Adrenal gland (tissue), 12 donors: ENCODE measurements around the gene DCDC2. TPM values are rescaled to one million over a fixed set of nuclear protein-coding genes. Genes with fewer than 3 reads are reported as not detected.

Experiments used
- DNase-seq, 7 donors: peaks; one replicate each; pipeline ENCODE4 v3.0.0-alpha.2; 2019 to 2020
- H3K27ac ChIP-seq, 5 donors: fragments of 200-600 bp; sonication (generic) in 4 of 5; 1 replicate in 3 of 5; 2 replicates in 2 of 5; pipeline versions ENCODE4 v1.5.1 to v1.8.0; 2016 to 2020; ENCODE audit warnings: mild to moderate bottlenecking in 1 of 5
- H3K27me3 ChIP-seq: fragments of 200-600 bp; 2 replicates; pipeline ENCODE4 v1.8.0; 2021
- H3K36me3 ChIP-seq, 2 donors: fragments of 200-600 bp; replicated peaks in 1 of 2; 1 replicate in 1 of 2; 2 replicates in 1 of 2; pipeline versions ENCODE4 v1.5.1 to v1.8.0; 2018 to 2022
- H3K4me1 ChIP-seq, 2 donors: fragments of 200-600 bp; replicated peaks in 1 of 2; 1 replicate in 1 of 2; 2 replicates in 1 of 2; pipeline versions ENCODE4 v1.5.1 to v1.8.0; 2018 to 2021
- H3K4me3 ChIP-seq, 4 donors: fragments of 200-600 bp; sonication (generic) in 3 of 4; one replicate each; pipeline ENCODE4 v1.5.1; 2016 to 2018
- H3K9me3 ChIP-seq, 3 donors: fragments of 200-600 bp; sonication (generic) in 1 of 3; replicated peaks in 1 of 3; 1 replicate in 2 of 3; 2 replicates in 1 of 3; pipeline versions ENCODE4 v1.5.1 to v1.8.0; 2016 to 2021
- POLR2A ChIP-seq, 2 donors: fragments of 450-650 bp; IDR thresholded peaks; one replicate each; pipeline ENCODE4 v1.6.1; 2017; ENCODE audit warnings: antibody characterized with exemption in 2 of 2, mild to moderate bottlenecking in 2 of 2, moderate library complexity in 1 of 2
- WGBS, 4 donors: extraction: QIAGEN DNeasy Blood & Tissue Kit in 2 of 4; methylation state at CpG; one replicate each; pipeline versions ENCODE4 v1.1.5 to v1.1.7; 2013 to 2017; 5-methylcytosine and 5-hydroxymethylcytosine counted together
- intact Hi-C, 2 donors: fragments of 100-400 bp; cut with DNase I; formaldehyde crosslinking; loops; one replicate each; pipeline versions ENCODE4 v1.14.1 to v1.15.0; 2022 to 2023
- polyA plus RNA-seq, 3 donors: library from polyadenylated mRNA; stranded (reverse); fragments of 200-250 nt in 2 of 3; fragments of 350-450 nt in 1 of 3; fragmentation: Illumina TruSeq in 1 of 3; extraction: RNeasy Lipid Tissue Mini Kit (QIAGEN cat#74804) in 1 of 3; gene quantifications; one replicate each; pipeline ENCODE4 v1.2.3, GENCODE V29; 2013 to 2014
- total RNA-seq, 9 donors: library from RNA; depleted of rRNA in 4 of 9; stranded (reverse); fragments of >200 nt in 4 of 9; fragments of 120-200 nt in 1 of 9; fragmentation: NEBNext Ultra II Directional in 1 of 9; extraction: Animal tissue kit (Norgen Biotek cat#: 25700) in 1 of 9; gene quantifications; one replicate each; pipeline versions ENCODE4 v1.1.0 to v1.2.4, GENCODE V29; 2013 to 2023
- TF ChIP-seq, protein P1 (sequence below), 6 experiments: fragments of 450-650 bp in 4 of 6; fragments of 200-600 bp in 2 of 6; sonication (generic) in 1 of 6; IDR thresholded peaks; 1 replicate in 5 of 6; 2 replicates in 1 of 6; pipeline versions ENCODE4 v1.5.1 to v1.8.0; 2016 to 2021; ENCODE audit warnings: antibody characterized with exemption in 6 of 6, mild to moderate bottlenecking in 2 of 6, moderate library complexity in 1 of 6
- donor health status: healthy with polysubstance abuse.
- donor health status: Bipolar disorder and iron deficiency.
- donor health status: DM: yes; HTN: yes; CAD: no.
- donor health status: DM: no; HTN: no; CAD: no.
- donor health status: DM: no; HTN: no; CAD: no.
- donor health status: DM: yes; HTN: yes; CAD: no.

The DCDC2 gene
- total and polyA plus RNA-seq, 12 donors = 0.06 to 3.6 (median 1.0) TPM

DNA sequence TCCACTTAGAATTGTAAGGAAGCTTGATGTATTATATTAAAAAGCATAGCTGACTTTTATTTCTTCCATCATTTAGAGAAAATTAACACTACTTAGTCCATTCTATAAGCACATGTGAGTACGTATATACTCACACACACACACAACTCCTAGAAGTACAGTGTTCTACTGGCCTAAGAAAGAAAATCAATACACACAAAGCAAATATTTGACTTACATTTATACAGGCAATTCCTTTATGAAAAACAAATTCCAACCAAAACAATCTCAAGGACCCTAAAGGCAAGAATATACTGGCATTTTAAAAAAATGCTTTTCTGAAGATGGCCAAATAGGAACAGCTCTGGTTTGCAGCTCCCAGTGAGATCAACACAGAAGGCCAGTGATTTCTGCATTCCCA is 160.0 kb downstream of the DCDC2 start:
- no peak for TF ChIP-seq POLR2A (IDR thresholded peaks at IDR 0.05)
- TF ChIP-seq, protein P1, sequence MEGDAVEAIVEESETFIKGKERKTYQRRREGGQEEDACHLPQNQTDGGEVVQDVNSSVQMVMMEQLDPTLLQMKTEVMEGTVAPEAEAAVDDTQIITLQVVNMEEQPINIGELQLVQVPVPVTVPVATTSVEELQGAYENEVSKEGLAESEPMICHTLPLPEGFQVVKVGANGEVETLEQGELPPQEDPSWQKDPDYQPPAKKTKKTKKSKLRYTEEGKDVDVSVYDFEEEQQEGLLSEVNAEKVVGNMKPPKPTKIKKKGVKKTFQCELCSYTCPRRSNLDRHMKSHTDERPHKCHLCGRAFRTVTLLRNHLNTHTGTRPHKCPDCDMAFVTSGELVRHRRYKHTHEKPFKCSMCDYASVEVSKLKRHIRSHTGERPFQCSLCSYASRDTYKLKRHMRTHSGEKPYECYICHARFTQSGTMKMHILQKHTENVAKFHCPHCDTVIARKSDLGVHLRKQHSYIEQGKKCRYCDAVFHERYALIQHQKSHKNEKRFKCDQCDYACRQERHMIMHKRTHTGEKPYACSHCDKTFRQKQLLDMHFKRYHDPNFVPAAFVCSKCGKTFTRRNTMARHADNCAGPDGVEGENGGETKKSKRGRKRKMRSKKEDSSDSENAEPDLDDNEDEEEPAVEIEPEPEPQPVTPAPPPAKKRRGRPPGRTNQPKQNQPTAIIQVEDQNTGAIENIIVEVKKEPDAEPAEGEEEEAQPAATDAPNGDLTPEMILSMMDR (IDR thresholded peaks at IDR 0.05) = no peak
- intact Hi-C loops = no loop called here
- Histone ChIP-seq H3K27me3 (no peaks in the 10 kb centered on the region), H3K4me3 (no peak overlapping the region), H3K4me1 (no peaks in the 10 kb centered on the region), H3K9me3 (no peaks in the 10 kb centered on the region), H3K36me3 (no peaks in the 10 kb centered on the region), H3K27ac (no peak overlapping the region)
- DNase-seq = no peak
- 87 to 92% (median 91%) methylated on average over 1 of the region's 1 CpG for WGBS, 4 donors

- TF ChIP-seq, protein P1 (IDR thresholded peaks at IDR 0.05) = no peak
- TF ChIP-seq POLR2A (IDR thresholded peaks at IDR 0.05) = no peak
- no peak overlapping the region for H3K27ac ChIP-seq
- H3K4me3 ChIP-seq = no peak overlapping the region
- intact Hi-C loops = no loop called here
- no peaks in the 10 kb centered on the region for H3K27me3 ChIP-seq
- no peak for DNase-seq
- H3K9me3 ChIP-seq = no peaks in the 10 kb centered on the region
- WGBS, 4 donors = 89 to 95% (median 93%) methylated on average over 3 of the region's 3 CpGs
- H3K36me3 ChIP-seq = no peaks in the 10 kb centered on the region
- H3K4me1 ChIP-seq = no peaks in the 10 kb centered on the region
Observed at GRCh38 chr6:24195836-24196597, 161.8 kb downstream of the DCDC2 start.

GRCh38 chr6:24194978-24195700 is 162.7 kb downstream of the DCDC2 start:
- no peaks in the 10 kb centered on the region for H3K36me3 ChIP-seq
- no peak overlapping the region for H3K27ac ChIP-seq
- no peaks in the 10 kb centered on the region for H3K4me1 ChIP-seq
- no peaks in the 10 kb centered on the region for H3K27me3 ChIP-seq
- intact Hi-C loops = no loop called here
- 67 to 88% (median 83%) methylated on average over 2 of the region's 2 CpGs for WGBS, 4 donors
- DNase-seq = no peak
- no peak for TF ChIP-seq POLR2A (IDR thresholded peaks at IDR 0.05)
- TF ChIP-seq, protein P1 (IDR thresholded peaks at IDR 0.05) = no peak
- no peak overlapping the region for H3K4me3 ChIP-seq
- H3K9me3 ChIP-seq = no peaks in the 10 kb centered on the region

- no peak overlapping the region for H3K27ac ChIP-seq
- H3K9me3 ChIP-seq = no peaks in the 10 kb centered on the region
- H3K4me1 ChIP-seq = no peaks in the 10 kb centered on the region
- H3K4me3 ChIP-seq = no peak overlapping the region
- TF ChIP-seq, protein P1 (IDR thresholded peaks at IDR 0.05) = no peak
- no peak for TF ChIP-seq POLR2A (IDR thresholded peaks at IDR 0.05)
- DNase-seq = no peak
- H3K27me3 ChIP-seq = no peaks in the 10 kb centered on the region
- no peaks in the 10 kb centered on the region for H3K36me3 ChIP-seq
- intact Hi-C loops = no loop called here
Observed at GRCh38 chr6:24193364-24193763, 164.5 kb downstream of the DCDC2 start.
